ENCODE measurements around the gene HIC2.
"Not testable (repeated sequence)": the region's sequence is repeated elsewhere in the genome, so short reads cannot be mapped to it uniquely, and the experiment has no call there.

The HIC2 gene, protein sequence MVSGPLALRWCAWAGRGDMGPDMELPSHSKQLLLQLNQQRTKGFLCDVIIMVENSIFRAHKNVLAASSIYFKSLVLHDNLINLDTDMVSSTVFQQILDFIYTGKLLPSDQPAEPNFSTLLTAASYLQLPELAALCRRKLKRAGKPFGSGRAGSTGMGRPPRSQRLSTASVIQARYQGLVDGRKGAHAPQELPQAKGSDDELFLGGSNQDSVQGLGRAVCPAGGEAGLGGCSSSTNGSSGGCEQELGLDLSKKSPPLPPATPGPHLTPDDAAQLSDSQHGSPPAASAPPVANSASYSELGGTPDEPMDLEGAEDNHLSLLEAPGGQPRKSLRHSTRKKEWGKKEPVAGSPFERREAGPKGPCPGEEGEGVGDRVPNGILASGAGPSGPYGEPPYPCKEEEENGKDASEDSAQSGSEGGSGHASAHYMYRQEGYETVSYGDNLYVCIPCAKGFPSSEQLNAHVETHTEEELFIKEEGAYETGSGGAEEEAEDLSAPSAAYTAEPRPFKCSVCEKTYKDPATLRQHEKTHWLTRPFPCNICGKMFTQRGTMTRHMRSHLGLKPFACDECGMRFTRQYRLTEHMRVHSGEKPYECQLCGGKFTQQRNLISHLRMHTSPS

DNA sequence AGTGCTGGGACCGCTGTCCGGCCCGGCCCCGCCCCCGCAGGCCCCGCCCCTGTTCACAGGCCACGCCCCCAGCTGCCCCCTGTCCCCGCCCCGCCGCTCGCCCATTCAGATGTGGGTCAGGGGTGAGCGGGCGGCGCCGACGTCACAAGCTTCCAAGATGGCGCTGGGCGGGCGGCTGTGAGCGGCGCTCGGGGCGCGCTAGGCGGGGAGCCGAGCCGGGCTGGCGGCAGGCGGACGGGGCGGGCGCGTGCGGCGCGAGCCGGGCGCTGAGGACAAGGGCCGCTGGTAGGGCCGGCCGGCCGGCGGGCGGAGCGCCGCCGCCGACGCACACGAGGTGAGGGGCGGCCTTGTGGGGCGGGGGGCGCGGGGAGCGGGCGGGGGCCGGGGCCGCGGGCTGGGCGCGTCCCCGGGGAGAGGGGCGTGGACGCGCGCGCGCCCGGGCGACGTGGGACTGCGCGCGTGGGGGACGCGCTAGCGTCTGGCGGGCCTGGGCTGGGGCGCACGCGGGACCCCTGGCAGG, at the start of gene HIC2:
HIC2 (plus strand) TSS at position 145 of the 520 bp plus-strand sequence. CDS start 25,461 bp downstream, outside the sequence.
- not testable (repeated sequence) for DNase-seq (ENCODE audit: low read depth)

DNA sequence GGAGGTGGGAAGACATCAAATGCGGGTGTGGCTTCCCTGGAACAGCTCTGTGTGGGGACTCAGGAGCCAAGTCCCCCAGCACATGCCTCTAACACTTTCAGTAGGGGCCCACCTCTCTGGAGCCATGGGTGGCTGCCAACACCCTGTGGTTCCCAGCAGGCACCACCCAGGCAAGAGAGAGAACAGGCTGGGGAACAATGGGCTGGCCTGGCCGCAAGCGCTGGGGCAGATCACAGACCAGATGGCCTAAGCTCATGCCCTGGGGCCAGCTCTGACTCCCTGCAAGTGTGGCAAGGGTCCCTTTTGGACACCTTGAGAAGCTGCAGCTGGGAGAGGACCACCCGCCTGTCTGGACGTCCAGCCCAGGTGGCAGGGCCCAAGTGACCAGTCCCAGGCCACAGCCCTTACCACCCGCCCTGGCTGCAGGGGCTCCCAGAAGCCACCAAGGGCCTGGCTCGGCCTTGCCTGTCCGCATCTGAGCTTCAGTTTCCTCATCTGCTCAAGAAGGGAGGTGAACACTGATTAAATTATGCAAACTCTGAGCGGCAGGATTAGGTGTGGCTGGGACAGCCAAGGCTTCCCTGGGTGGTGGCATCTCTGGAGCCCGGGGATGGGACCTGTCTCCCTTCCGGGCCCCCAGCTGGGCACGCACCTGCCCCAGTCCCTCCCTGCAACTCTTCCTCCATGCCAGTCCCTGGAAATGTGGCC, 48.4 kb upstream of the HIC2 start:
- not testable (repeated sequence) for DNase-seq (ENCODE audit: low read depth)

DNA sequence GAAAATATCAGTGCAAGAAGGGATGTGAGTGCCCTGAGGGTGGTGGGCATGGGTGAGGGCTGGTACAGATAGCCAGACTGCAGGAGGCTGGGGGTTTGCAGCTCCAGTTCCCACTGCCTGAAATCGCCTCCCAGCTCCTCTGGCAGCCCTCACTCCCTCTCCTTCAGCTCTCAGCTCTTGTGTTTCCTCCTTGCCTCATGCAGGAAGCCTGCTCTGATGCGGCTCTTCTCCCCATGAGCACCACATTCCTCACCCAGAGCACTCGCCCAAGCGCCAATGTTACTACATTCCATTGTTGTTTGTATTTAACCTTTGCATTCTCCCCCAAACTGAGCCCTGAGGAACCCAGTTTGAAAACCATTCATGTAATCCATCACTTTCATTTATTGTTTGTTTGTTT, 41.3 kb upstream of the HIC2 start:
- DNase-seq (ENCODE audit: low read depth), result not testable (repeated sequence)

DNA sequence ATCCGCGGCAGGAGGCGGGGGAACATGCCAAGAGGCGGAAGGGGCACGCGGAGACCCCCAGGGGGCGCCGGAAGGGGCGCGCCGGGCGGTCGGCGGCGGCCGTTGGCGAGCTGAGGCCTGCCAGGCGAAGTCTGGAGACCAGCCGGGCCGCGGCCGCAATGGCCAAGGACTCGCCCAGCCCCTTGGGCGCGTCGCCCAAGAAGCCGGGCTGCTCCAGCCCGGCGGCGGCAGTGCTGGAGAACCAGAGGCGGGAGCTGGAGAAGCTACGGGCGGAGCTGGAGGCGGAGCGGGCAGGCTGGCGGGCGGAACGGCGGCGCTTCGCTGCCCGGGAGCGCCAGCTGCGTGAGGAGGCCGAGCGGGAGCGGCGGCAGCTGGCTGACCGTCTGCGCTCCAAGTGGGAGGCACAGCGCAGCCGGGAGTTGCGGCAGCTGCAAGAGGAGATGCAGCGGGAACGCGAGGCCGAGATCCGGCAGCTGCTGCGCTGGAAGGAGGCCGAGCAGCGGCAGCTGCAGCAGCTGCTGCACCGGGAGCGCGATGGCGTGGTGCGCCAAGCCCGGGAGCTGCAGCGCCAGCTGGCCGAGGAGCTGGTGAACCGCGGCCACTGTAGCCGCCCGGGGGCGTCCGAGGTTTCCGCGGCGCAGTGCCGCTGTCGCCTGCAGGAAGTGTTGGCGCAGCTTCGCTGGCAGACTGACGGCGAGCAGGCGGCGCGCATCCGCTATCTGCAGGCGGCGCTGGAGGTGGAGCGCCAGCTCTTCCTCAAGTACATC, 33.3 kb upstream of the HIC2 start, which contains the start of gene RIMBP3B:
RIMBP3B (plus strand) TSS at position 51 of the 767 bp plus-strand sequence; CDS start at position 159, 108 bp downstream.
- not testable (repeated sequence) for DNase-seq (ENCODE audit: low read depth)

DNA sequence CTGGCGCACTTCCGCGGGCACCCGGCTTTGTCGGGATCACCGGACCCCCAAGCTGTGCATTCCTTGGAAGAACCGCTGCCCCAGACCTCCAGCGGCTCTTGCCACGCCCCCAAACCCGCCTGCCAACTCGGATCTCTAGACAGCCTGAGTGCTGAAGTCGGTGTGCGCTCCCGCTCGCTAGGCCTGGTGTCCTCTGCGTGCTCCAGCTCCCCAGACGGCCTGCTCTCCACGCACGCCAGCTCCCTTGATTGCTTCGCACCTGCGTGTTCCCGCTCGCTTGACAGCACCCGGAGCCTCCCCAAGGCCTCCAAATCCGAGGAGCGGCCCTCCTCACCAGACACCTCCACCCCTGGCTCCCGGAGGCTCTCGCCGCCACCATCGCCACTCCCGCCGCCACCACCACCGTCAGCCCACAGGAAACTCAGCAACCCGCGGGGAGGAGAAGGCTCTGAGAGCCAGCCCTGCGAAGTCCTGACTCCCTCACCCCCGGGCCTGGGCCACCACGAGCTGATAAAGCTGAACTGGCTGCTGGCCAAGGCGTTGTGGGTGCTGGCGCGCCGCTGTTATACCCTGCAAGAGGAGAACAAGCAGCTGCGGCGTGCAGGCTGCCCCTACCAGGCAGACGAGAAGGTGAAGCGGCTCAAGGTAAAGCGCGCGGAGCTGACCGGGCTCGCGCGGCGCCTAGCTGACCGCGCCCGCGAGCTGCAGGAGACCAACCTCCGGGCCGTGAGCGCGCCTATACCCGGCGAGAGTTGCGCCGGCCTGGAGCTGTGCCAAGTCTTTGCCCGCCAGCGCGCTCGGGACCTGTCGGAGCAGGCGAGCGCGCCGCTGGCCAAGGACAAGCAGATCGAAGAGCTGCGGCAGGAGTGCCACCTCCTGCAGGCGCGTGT, 32.5 kb upstream of the HIC2 start:
- DNase-seq (ENCODE audit: low read depth), result not testable (repeated sequence)

DNA sequence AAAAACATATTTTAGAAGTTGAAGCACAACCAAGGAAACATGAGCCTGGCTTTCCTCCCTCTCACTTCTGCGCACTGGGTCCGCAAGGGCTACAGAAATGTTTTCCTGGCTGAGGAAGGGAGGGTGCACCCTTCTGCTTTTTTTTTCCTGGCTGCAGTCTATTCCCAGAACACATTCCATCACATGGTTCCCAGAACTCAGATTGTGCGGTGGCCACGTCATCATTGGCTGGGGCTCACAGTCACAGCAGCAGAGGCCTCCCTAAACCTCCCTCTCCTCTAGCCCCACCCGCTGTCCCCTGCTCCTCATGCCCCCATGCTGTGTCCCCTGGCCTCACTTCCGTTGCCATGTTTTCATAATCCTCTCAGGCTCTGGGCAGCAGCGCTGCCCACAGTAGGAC, 27.7 kb upstream of the HIC2 start:
- DNase-seq (ENCODE audit: low read depth), result not testable (repeated sequence)

DNA sequence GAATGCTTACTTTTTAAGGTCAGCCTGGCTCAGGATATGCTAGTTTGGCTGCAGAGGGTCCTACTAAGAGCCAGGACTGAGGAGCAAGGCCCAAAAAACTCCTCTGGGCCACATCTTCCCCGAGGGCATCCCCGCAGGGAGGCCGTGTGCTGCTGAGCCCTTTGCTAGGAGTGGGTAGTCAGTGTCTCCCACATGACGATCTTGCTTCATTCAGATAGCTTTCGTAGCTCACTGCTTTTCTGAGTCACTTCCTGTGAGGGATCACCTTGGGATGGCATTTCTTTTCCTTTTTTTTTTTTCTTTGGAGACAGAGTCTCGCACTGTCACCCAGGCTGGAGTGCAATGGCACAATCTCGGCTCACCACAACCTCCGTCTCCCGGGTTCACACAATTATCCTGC, 27.2 kb upstream of the HIC2 start:
- DNase-seq (ENCODE audit: low read depth), result not testable (repeated sequence)

DNA sequence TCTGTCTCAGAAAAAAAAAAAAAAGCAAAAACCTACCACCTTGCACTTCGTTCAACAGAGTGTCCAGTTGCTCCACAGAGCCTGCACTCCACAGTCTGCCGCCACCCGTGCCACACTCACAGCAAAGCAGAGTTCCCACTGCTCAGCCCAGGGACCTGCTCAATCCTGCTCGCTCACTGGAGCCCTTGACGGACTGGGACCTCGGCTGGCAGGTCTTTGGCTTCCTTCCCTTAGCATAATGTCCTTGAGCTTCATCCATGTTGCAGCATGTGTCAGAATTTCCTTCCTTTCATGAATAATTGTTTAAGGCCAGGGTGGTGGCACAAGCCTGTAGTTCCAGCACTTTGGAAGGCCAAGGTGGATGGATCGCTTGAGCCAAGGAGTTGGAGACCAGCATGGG, 22.6 kb upstream of the HIC2 start:
- not testable (repeated sequence) for DNase-seq (ENCODE audit: low read depth)

DNA sequence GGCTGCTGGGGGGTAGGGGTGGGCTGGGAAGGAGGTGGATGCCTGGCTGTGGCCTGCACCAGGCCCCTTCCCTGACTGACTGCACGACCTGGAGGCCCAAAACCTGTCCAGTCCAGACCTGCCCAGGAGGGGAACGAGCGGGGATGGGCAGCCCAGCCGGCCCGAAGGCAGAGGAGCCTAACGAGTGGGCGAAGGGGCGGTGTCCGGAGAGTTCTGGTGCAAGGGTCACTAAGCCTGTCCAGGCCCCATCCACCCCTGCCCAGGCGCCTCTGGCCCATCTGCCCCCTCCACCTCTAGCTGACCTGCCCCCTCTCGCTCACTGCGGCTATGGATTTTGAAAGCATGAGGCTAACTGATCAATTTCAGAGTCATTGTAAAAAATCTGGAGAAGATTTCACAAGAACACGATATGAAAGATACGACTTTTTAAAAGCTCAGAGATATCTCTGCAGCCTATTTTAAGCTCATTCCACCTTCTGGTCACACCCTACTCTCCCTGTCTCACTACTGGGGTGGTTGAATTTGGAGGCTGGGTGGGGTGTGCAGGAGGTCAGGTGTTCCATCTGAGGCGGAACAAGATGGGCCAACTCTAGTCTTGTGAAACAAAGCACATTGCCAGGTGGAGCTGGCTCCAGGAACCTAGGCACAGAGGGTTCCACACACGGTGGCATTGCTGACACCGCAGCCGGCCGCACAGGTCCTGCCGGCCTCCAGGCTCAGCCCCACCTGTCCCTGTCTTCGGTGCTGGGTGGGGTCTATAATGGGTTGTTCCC, 15.8 kb upstream of the HIC2 start:
- not testable (repeated sequence) for DNase-seq (ENCODE audit: low read depth)

DNA sequence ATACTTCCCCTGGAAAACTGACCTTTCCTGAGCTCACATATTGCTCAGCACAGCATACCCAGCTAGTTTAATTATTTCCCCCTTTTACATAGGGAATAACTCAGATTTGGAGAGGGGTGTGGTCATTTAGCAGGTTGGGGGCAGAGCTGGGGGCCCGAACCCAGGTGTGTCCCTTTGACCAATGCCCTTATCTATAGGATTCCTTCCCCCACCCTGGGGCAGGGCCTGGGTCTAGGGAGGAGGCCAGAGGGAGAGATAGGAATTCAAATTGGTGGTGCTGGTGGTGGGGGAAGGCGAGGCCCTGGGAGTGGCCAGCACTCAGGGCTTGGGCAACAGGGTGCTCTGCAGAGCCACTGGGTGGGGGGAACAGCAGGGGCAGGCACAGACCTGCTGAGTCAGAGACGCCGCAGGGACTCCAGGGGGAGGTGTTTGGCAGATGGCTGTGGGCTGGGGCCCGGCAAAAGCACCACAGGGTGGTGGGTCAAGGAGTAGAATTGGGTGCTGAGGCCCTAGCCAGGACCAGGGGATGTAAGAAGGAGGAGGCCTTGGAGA, 14.3 kb upstream of the HIC2 start:
- not testable (repeated sequence) for DNase-seq (ENCODE audit: low read depth)

DNA sequence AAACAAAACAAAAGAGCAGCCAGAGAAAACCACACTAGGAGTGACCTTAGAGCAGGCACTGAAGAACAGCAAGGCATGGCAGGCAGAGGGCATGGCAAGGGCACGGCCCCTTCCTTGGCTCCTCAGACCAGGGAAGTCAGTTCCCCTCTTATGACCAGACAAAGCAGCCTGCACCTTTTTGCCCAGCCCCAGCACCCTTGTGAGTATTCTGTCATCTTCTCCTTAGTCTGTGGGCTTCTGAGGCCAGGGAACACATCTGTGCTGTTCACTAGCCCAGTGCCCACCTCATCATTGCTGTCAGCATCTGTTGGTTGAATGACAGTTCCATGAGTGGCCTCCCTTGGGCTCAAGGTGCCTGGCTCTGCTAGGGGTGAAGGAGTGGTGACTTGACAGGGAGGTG, 10.0 kb upstream of the HIC2 start:
- DNase-seq (ENCODE audit: low read depth), result not testable (repeated sequence)

DNA sequence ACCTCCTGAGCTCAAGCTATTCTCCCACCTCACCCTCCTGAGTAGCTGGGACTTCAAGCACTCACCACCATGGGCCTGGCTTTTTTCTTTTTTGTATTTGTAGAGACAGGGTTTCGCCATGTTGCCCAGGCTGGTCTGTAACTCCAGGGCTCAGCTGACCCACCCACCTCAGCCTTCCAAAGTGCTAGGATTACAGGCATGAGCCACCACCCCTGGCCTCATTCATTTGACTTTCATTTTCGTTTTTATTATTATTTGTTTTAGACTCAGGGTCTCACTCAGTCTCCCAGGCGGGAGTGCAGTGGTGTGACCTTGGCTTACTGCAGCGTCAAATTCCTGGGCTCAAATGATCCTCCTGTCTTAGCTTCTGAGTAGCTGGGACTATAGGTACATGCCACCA, 9.4 kb upstream of the HIC2 start:
- DNase-seq (ENCODE audit: low read depth), result not testable (repeated sequence)

DNA sequence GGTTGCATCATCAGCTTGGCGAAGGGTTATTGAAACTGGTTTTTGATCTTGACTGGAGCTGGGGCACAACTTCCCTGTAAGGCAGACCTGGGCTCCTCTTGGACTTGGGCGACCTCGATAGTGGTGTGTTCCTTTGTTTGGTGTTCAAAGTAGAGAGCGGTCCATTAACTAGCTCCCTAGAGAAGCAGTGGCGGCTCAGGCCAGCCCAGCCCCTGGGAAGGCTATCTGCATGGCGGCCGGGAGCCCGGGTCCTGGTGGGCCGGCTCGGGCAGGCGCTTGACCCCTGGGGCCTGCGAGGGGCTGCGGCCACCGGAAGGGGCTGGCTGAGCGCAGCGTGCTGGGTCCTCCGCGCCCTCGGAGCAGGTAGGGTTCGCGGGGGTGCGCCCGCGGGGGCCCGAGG, 796 bp upstream of the HIC2 start:
- DNase-seq (ENCODE audit: low read depth), result not testable (repeated sequence)

DNA sequence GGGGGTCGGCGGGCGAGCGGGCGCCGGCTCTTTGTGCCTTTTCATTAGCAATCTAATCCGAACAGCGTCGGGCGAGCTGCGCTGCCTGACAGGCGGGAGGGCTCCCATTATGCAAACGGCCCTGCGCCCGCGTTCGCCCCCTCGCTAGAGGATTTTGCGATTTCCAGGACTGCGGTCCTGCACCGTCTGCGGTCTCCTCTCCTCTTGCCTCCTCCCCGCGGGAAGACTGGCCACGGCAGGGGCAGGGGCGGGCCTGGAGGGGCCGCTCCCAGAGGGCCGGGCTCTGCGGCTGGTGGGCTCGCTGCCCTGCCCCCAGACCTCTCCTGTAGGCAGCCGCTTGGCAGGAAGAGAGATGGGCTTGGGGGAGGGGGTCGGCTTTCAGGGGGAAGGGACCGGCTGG, 682 bp downstream of the HIC2 start:
- not testable (repeated sequence) for DNase-seq (ENCODE audit: low read depth)

DNA sequence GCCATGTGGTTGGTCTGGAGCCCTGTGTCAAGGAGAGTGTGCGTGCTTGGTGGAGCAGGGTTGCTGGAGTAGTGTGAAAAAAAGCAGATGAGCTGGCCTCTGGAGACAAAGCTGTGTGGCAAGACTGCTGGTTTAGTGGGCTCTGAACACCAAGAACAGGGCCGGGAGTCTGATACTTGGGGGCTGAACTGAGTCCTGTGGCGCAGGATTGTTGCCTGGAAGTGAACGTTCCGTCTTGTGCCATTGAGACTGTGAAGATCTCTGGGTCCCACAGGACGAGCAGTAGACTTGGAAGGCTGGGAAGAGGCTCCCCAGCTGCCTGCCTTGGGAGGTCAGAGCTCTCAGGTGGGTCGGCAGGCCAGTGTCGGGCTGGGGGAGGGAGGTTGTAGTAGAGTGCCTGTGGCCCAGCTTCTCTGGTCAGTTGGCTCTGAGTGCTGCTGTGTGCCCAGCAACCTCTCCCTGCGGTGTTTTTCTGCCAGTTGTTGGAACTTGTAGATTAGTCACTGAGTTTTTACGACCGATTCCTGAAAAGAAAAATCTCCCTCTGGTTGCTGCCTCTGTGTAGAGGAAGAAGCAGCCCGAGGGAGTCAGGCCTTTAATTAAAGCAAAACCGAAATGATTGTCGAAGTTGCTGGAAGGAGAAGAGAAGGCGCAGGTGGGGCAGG, 1.9 kb downstream of the HIC2 start:
- DNase-seq (ENCODE audit: low read depth), result not testable (repeated sequence)

DNA sequence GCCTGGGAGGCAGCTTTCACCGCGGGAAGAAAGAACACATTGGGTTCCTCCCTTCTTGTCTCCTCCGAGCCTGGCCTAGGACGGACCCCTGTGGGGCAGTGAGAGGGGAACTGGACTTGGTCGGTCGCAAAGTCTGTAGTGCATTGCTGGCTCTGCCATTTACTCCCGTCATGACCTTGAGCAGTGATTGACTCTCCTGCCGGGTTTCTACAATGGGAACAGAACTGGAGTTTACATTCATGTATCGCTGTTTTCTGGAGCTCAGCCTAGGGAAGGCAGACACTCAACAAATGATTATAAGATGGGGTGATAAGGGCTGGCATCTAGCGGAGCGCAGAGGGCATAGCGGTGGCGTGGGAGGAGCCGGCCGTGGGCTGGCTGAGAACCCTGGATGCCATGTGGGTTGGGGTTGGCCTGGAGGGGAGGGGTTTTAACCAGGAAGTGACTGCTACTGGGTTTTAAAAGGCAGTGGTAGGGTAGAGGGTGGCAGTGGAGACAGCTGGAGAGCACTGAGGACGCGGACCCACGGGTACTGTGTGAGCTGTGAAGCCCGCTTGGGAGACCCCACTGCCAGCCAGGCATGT, 3.1 kb downstream of the HIC2 start:
- not testable (repeated sequence) for DNase-seq (ENCODE audit: low read depth)

DNA sequence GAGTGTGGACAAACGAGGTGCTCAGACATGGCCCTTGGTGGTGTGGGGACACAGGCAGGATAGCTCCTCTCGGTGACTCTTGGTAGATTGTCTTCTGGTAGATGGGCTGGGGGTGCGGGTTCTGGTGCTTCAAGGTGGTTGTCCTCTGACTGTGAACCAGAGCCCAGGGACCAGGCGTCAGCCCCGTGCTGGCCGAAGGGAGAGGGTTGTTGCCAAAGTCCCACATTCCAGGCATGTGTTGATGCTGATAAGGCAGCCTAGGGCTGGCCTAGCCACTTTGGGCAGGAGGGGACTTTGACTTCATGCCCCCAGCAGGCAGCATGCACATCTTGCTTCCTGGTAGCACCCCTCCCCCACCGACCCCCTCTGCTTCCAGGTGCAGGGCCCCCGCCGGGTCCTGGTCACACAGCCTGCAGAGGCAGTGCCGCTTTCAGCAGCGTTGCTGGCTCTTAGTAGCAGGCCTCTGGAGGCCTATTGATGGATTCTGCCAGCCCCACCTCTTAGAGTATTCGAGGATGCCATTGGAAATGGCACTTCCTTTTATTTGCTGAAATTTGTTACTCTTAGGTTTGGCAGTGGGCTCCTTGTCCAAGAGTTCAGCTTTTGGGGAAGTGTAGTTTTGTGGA, 7.0 kb downstream of the HIC2 start:
- DNase-seq (ENCODE audit: low read depth), result not testable (repeated sequence)
